SK-N-SH treated with all-trans-retinoic acid at 6 μM for 48 hours (cell line): Measurements from ENCODE around the gene DCUN1D2.

Experiments
- ATAC-seq: fragments of 200-7000 bp; cut with Tn5 transposase; 3 replicates; pipeline ENCODE4 v1.9.1; 2020; ENCODE audit warnings: mild to moderate bottlenecking, moderate library complexity
- CREB5 ChIP-seq: fragments of 250-450 bp; sonication (Bioruptor Pico); IDR thresholded peaks from 2 replicates; pipeline ENCODE4 v1.5.1; 2020; ENCODE audit warnings: low read depth, mild to moderate bottlenecking, moderate library complexity
- CSRNP3 ChIP-seq: fragments of 250-450 bp; sonication (Bioruptor Pico); IDR thresholded peaks from 2 replicates; pipeline ENCODE4 v1.5.1; 2021; ENCODE audit warnings: mild to moderate bottlenecking, moderate library complexity
- ESRRG ChIP-seq: fragments of 250-450 bp; sonication (Bioruptor Pico); IDR thresholded peaks from 2 replicates; pipeline ENCODE4 v1.6.1; 2021; ENCODE audit warnings: mild to moderate bottlenecking
- ISL1 ChIP-seq: fragments of 250-450 bp; sonication (Bioruptor Pico); IDR thresholded peaks from 2 replicates; pipeline ENCODE4 v2.1.2; 2022; ENCODE audit warnings: mild to moderate bottlenecking, moderate library complexity
- OSR1 ChIP-seq: fragments of 250-450 bp; sonication (Bioruptor Pico); IDR thresholded peaks from 2 replicates; pipeline ENCODE4 v1.8.0; 2022; ENCODE audit warnings: moderate library complexity, mild to moderate bottlenecking, inconsistent platforms
- PPARA ChIP-seq: fragments of 250-450 bp; sonication (Bioruptor Pico); IDR thresholded peaks from 2 replicates; pipeline ENCODE4 v1.5.0; 2020; ENCODE audit warnings: mild to moderate bottlenecking, borderline replicate concordance
- RARB ChIP-seq: fragments of 250-450 bp; sonication (Bioruptor Pico); IDR thresholded peaks from 2 replicates; pipeline ENCODE4 v1.8.0; 2021; ENCODE audit warnings: mild to moderate bottlenecking, moderate library complexity
- SNAI2 ChIP-seq: fragments of 250-450 bp; sonication (Bioruptor Pico); IDR thresholded peaks from 2 replicates; pipeline ENCODE4 v1.5.0; 2020; ENCODE audit warnings: mild to moderate bottlenecking, moderate library complexity
- TCF4 ChIP-seq: fragments of 250-450 bp; sonication (Bioruptor Pico); IDR thresholded peaks from 2 replicates; pipeline ENCODE4 v1.8.0; 2021; ENCODE audit warnings: mild to moderate bottlenecking, moderate library complexity, borderline replicate concordance
- TOX ChIP-seq: fragments of 250-450 bp; sonication (Bioruptor Pico); IDR thresholded peaks from 2 replicates; pipeline ENCODE4 v1.8.0; 2021; ENCODE audit warnings: mild to moderate bottlenecking, moderate library complexity, borderline replicate concordance
- TSHZ2 ChIP-seq: fragments of 250-450 bp; sonication (Bioruptor Pico); IDR thresholded peaks from 2 replicates; pipeline ENCODE4 v1.5.0; 2020; ENCODE audit warnings: mild to moderate bottlenecking, moderate library complexity
- ZC3H10 ChIP-seq: fragments of 250-450 bp; sonication (Bioruptor Pico); IDR thresholded peaks from 2 replicates; pipeline ENCODE4 v1.5.1; 2021; ENCODE audit warnings: mild to moderate bottlenecking, moderate library complexity
- ZFP3 ChIP-seq: fragments of 250-450 bp; sonication (Bioruptor Pico); IDR thresholded peaks from 2 replicates; pipeline ENCODE4 v1.5.0; 2020; ENCODE audit warnings: mild to moderate bottlenecking, moderate library complexity
- ZNF565 ChIP-seq: fragments of 450-650 bp; formaldehyde crosslinking; conservative IDR thresholded peaks from 2 replicates; pipeline ENCODE4 v1.5.0; 2020; ENCODE audit warnings: low read depth, mild to moderate bottlenecking, moderate library complexity
- TF ChIP-seq, protein P1 (sequence below): fragments of 250-450 bp; sonication (Bioruptor Pico); IDR thresholded peaks from 2 replicates; pipeline ENCODE4 v1.8.0; 2021; ENCODE audit warnings: low read depth, mild to moderate bottlenecking, moderate library complexity, borderline replicate concordance

Gene DCUN1D2

GRCh38 chr13:113419531-113420193, 70.8 kb downstream of the DCUN1D2 start:
- ATAC-seq = no peak
- TF ChIP-seq CREB5 (CRISPR knock-in tag) = no peak
- no peak for TF ChIP-seq RARB (CRISPR knock-in tag)
- TF ChIP-seq, protein P1, sequence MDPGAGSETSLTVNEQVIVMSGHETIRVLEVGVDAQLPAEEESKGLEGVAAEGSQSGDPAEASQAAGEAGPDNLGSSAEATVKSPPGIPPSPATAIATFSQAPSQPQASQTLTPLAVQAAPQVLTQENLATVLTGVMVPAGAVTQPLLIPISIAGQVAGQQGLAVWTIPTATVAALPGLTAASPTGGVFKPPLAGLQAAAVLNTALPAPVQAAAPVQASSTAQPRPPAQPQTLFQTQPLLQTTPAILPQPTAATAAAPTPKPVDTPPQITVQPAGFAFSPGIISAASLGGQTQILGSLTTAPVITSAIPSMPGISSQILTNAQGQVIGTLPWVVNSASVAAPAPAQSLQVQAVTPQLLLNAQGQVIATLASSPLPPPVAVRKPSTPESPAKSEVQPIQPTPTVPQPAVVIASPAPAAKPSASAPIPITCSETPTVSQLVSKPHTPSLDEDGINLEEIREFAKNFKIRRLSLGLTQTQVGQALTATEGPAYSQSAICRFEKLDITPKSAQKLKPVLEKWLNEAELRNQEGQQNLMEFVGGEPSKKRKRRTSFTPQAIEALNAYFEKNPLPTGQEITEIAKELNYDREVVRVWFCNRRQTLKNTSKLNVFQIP (CRISPR knock-in tag) = no peak
- TF ChIP-seq ISL1 (CRISPR knock-in tag) = no peak
- no peak for TF ChIP-seq ZFP3 (CRISPR knock-in tag)
- TF ChIP-seq ZNF565 = no peak
- no peak for TF ChIP-seq OSR1 (CRISPR knock-in tag)
- TF ChIP-seq, all 23 proteins: peak for 0

- no peak for ATAC-seq
Observed at GRCh38 chr13:113418722-113419049, 71.8 kb downstream of the DCUN1D2 start.

More at GRCh38 chr13:113418722-113419049, 71.8 kb downstream of the DCUN1D2 start:
- TF ChIP-seq SNAI2 (CRISPR knock-in tag) (no peak), TSHZ2 (CRISPR knock-in tag) (no peak), RARB (CRISPR knock-in tag) (no peak), ESRRG (CRISPR knock-in tag) (no peak), PPARA (CRISPR knock-in tag) (no peak), ZFP3 (CRISPR knock-in tag) (no peak), CSRNP3 (CRISPR knock-in tag) (no peak), TCF4 (CRISPR knock-in tag) (no peak), ISL1 (CRISPR knock-in tag) (no peak), TOX (no peak), ZC3H10 (CRISPR knock-in tag) (no peak)
- TF ChIP-seq, protein P1 (CRISPR knock-in tag) = no peak
